DMS79 (cell line): ENCODE data around the gene TTC13.

ENCODE experiments used
- DNase-seq: peaks from one replicate; lab custom pipeline; 2025; lab: John Stamatoyannopoulos, UW

The TTC13 gene

GRCh38 chr1:230907472-230908205 lies 71.0 kb downstream of the TTC13 start:
- no peak for DNase-seq

- no peak for DNase-seq
These were observed 72.4 kb downstream of the TTC13 start for GRCh38 chr1:230906226-230906625.

GRCh38 chr1:230905733-230906132 lies 72.9 kb downstream of the TTC13 start:
- DNase-seq: no peak

GRCh38 chr1:230902349-230902923 lies 76.2 kb downstream of the TTC13 start:
- DNase-seq: no peak

- DNase-seq: no peak
These were observed 77.0 kb downstream of the TTC13 start for GRCh38 chr1:230901671-230902070.

- DNase-seq: no peak
These were observed 77.7 kb downstream of the TTC13 start for GRCh38 chr1:230900984-230901383.

- no peak for DNase-seq
These were observed 78.8 kb downstream of the TTC13 start for GRCh38 chr1:230899841-230900251.

GRCh38 chr1:230898748-230899147 lies 79.9 kb downstream of the TTC13 start:
- DNase-seq: no peak

- DNase-seq: no peak
These were observed 80.5 kb downstream of the TTC13 start for GRCh38 chr1:230898144-230898543.

- DNase-seq: no peak
These were observed 81.9 kb downstream of the TTC13 start for GRCh38 chr1:230896779-230897178.

- DNase-seq: no peak
These were observed 83.2 kb downstream of the TTC13 start for GRCh38 chr1:230895452-230895851.

GRCh38 chr1:230894664-230895063 lies 84.0 kb downstream of the TTC13 start:
- DNase-seq: no peak

- DNase-seq: no peak
These were observed 84.6 kb downstream of the TTC13 start for GRCh38 chr1:230894032-230894431.

- no peak for DNase-seq
These were observed 86.6 kb downstream of the TTC13 start for GRCh38 chr1:230892018-230892491.

- DNase-seq: no peak
These were observed 87.2 kb downstream of the TTC13 start for GRCh38 chr1:230891413-230891812.

- DNase-seq: no peak
These were observed 94.0 kb downstream of the TTC13 start for GRCh38 chr1:230884646-230885045.

GRCh38 chr1:230883967-230884366 lies 94.7 kb downstream of the TTC13 start:
- no peak for DNase-seq

GRCh38 chr1:230879778-230880177 lies 98.9 kb downstream of the TTC13 start:
- DNase-seq: no peak

GRCh38 chr1:230878591-230878990 lies 100.1 kb downstream of the TTC13 start:
- no peak for DNase-seq

GRCh38 chr1:230877924-230878590 lies 100.6 kb downstream of the TTC13 start:
- DNase-seq: no peak

GRCh38 chr1:230877146-230877923 lies 101.3 kb downstream of the TTC13 start:
- DNase-seq: no peak

GRCh38 chr1:230876660-230877059 lies 102.0 kb downstream of the TTC13 start:
- no peak for DNase-seq
